ENCODE data around the gene DGKB.

DGKB gene

GRCh38 chr7:14158111-14158510 is 744.4 kb downstream of the DGKB start:
- no peaks in the 10 kb centered on the region for H3K9me3 ChIP-seq
- H3K4me1 ChIP-seq: no peaks in the 10 kb centered on the region; the same call in 1 of the 2 replicates
- no peaks in the 10 kb centered on the region for H3K27me3 ChIP-seq
- H3K36me3 ChIP-seq: no peaks in the 10 kb centered on the region
- no peak for TF ChIP-seq CTCF (IDR thresholded peaks at IDR 0.05; ENCODE audit: low read depth, low read length)
- no peak overlapping the region for H3K4me3 ChIP-seq (ENCODE audit: low read depth, low read length)
- DNase-seq: no peak

GRCh38 chr7:14156436-14156835 is 746.1 kb downstream of the DGKB start:
- no peaks in the 10 kb centered on the region for H3K36me3 ChIP-seq
- no peaks in the 10 kb centered on the region for H3K27me3 ChIP-seq
- no peak for TF ChIP-seq CTCF (IDR thresholded peaks at IDR 0.05; ENCODE audit: low read depth, low read length)
- no peaks in the 10 kb centered on the region; the same call in 1 of the 2 replicates for H3K4me1 ChIP-seq
- no peaks in the 10 kb centered on the region for H3K9me3 ChIP-seq
- H3K4me3 ChIP-seq (ENCODE audit: low read depth, low read length): no peak overlapping the region
- DNase-seq: no peak

GRCh38 chr7:14148974-14149373 is 753.6 kb downstream of the DGKB start:
- no peak for TF ChIP-seq CTCF (IDR thresholded peaks at IDR 0.05; ENCODE audit: low read depth, low read length)
- H3K9me3 ChIP-seq: no peaks in the 10 kb centered on the region
- H3K27me3 ChIP-seq: no peaks in the 10 kb centered on the region
- no peaks in the 10 kb centered on the region for H3K36me3 ChIP-seq
- H3K4me1 ChIP-seq: peaks cover 10% of the 10 kb centered on the region
- no peak overlapping the region for H3K4me3 ChIP-seq (ENCODE audit: low read depth, low read length)
- DNase-seq: no peak

- Histone ChIP-seq H3K4me1 (peaks cover 10% of the 10 kb centered on the region), H3K9me3 (no peaks in the 10 kb centered on the region), H3K27me3 (no peaks in the 10 kb centered on the region), H3K36me3 (no peaks in the 10 kb centered on the region), H3K4me3 (ENCODE audit: low read depth, low read length) (no peak overlapping the region)
- TF ChIP-seq CTCF (IDR thresholded peaks at IDR 0.05; ENCODE audit: low read depth, low read length): no peak
- no peak for DNase-seq
Observed at GRCh38 chr7:14147532-14147931, 755.0 kb downstream of the DGKB start.

- Histone ChIP-seq H3K27me3 (no peaks in the 10 kb centered on the region), H3K9me3 (no peaks in the 10 kb centered on the region), H3K36me3 (no peaks in the 10 kb centered on the region), H3K4me3 (ENCODE audit: low read depth, low read length) (no peak overlapping the region), H3K4me1 (peaks cover 10% of the 10 kb centered on the region)
- no peak for DNase-seq
- TF ChIP-seq CTCF (IDR thresholded peaks at IDR 0.05; ENCODE audit: low read depth, low read length): no peak
Observed at GRCh38 chr7:14144538-14144937, 758.0 kb downstream of the DGKB start.

- no peak for DNase-seq
- TF ChIP-seq CTCF (IDR thresholded peaks at IDR 0.05; ENCODE audit: low read depth, low read length): no peak
- H3K27me3 ChIP-seq: no peaks in the 10 kb centered on the region
Observed at GRCh38 chr7:14144109-14144508, 758.4 kb downstream of the DGKB start.

More at GRCh38 chr7:14144109-14144508, 758.4 kb downstream of the DGKB start:
- Histone ChIP-seq H3K9me3 (no peaks in the 10 kb centered on the region), H3K4me1 (peaks cover 10% of the 10 kb centered on the region), H3K4me3 (ENCODE audit: low read depth, low read length) (no peak overlapping the region), H3K36me3 (no peaks in the 10 kb centered on the region)
